HG02642 (cell line): Measurements from ENCODE around the gene BTN3A1.
A peak's percentile ranks its signal among the peaks of the same experiment; 100 is the strongest.
"Not testable (repeated sequence)": the region's sequence is repeated elsewhere in the genome, so short reads cannot be mapped to it uniquely, and the experiment has no call there.

Experiments used
- ATAC-seq: cut with Tn5 transposase; IDR thresholded peaks from one replicate; pipeline ENCODE4 v1.9.1; 2021; ENCODE audit warnings: mild to moderate bottlenecking; ENCODE audit not compliant: unreplicated experiment, poor library complexity

Gene BTN3A1

GRCh38 chr6:26411751-26412150 lies 9.7 kb downstream of the BTN3A1 start:
- ATAC-seq: no peak

- ATAC-seq: no peak
These were observed 10.2 kb downstream of the BTN3A1 start for GRCh38 chr6:26412228-26412627.

- ATAC-seq: no peak
These were observed 10.9 kb downstream of the BTN3A1 start for GRCh38 chr6:26412954-26413353.

- ATAC-seq: no peak
These were observed 12.2 kb downstream of the BTN3A1 start for GRCh38 chr6:26414281-26414680.

GRCh38 chr6:26415036-26415614 lies 13.1 kb downstream of the BTN3A1 start:
- ATAC-seq: no peak

- ATAC-seq: no peak
These were observed 13.7 kb downstream of the BTN3A1 start for GRCh38 chr6:26415791-26416190.

- no peak for ATAC-seq
These were observed 14.2 kb downstream of the BTN3A1 start for GRCh38 chr6:26416288-26416687.

GRCh38 chr6:26418077-26418476 lies 16.0 kb downstream of the BTN3A1 start:
- ATAC-seq: not testable (repeated sequence)

GRCh38 chr6:26418795-26419194 lies 16.7 kb downstream of the BTN3A1 start:
- not testable (repeated sequence) for ATAC-seq

- peak; percentile 5 for ATAC-seq
These were observed 18.7 kb downstream of the BTN3A1 start for GRCh38 chr6:26420688-26421171.

GRCh38 chr6:26421259-26422144 lies 19.4 kb downstream of the BTN3A1 start:
- ATAC-seq: peak; percentile 87

GRCh38 chr6:26422329-26422728 lies 20.3 kb downstream of the BTN3A1 start:
- ATAC-seq: no peak

GRCh38 chr6:26426691-26427450 lies 24.8 kb downstream of the BTN3A1 start:
- no peak for ATAC-seq

GRCh38 chr6:26427451-26427809 lies 25.4 kb downstream of the BTN3A1 start:
- no peak for ATAC-seq

- ATAC-seq: no peak
These were observed 26.1 kb downstream of the BTN3A1 start for GRCh38 chr6:26428206-26428605.

GRCh38 chr6:26430787-26431186 lies 28.7 kb downstream of the BTN3A1 start:
- no peak for ATAC-seq

- no peak for ATAC-seq
These were observed 29.4 kb downstream of the BTN3A1 start for GRCh38 chr6:26431258-26432172.

GRCh38 chr6:26432627-26433201 lies 30.6 kb downstream of the BTN3A1 start:
- ATAC-seq: no peak

- ATAC-seq: not testable (repeated sequence)
These were observed 31.6 kb downstream of the BTN3A1 start for GRCh38 chr6:26433680-26434079.

GRCh38 chr6:26436018-26436417 lies 33.9 kb downstream of the BTN3A1 start:
- no peak for ATAC-seq
